Stimulated activated CD4-positive, alpha-beta T cell treated with anti-CD3 and anti-CD28 coated beads, Interleukin-2, amount 100 ng/mL, for 48 hours (primary cell): ENCODE measurements around the gene GNGT1.

Source experiments
- DNase-seq, 2 donors: peaks; one replicate each; pipeline ENCODE4 v3.0.0-alpha.2; 2020

GNGT1 gene

GRCh38 chr7:93906267-93906666 is at the start of gene GNGT1:
Gene GNGT1 (plus strand): TSS chr7:93906567. CDS start chr7:93906747, 180 bp downstream.
- no peak for DNase-seq

- no peak for DNase-seq
Observed at GRCh38 chr7:93858857-93859256, 47.5 kb upstream of the GNGT1 start.

GRCh38 chr7:93860261-93860660 is 46.1 kb upstream of the GNGT1 start:
- DNase-seq, result no peak

- no peak for DNase-seq
Observed at GRCh38 chr7:93861325-93861949, 44.9 kb upstream of the GNGT1 start.

- DNase-seq, result no peak
Observed at GRCh38 chr7:93862651-93863050, 43.7 kb upstream of the GNGT1 start.

- DNase-seq, result no peak
Observed at GRCh38 chr7:93866886-93867285, 39.5 kb upstream of the GNGT1 start.

- DNase-seq, result no peak
Observed at GRCh38 chr7:93873998-93874574, 32.3 kb upstream of the GNGT1 start.

- no peak for DNase-seq
Observed at GRCh38 chr7:93877742-93878141, 28.6 kb upstream of the GNGT1 start.

GRCh38 chr7:93879356-93879755 is 27.0 kb upstream of the GNGT1 start:
- no peak for DNase-seq

GRCh38 chr7:93882468-93882867 is 23.9 kb upstream of the GNGT1 start:
- no peak for DNase-seq

GRCh38 chr7:93883078-93883916 is 23.1 kb upstream of the GNGT1 start:
- no peak for DNase-seq

- DNase-seq, result no peak
Observed at GRCh38 chr7:93883917-93884345, 22.4 kb upstream of the GNGT1 start.

GRCh38 chr7:93884541-93884940 is 21.8 kb upstream of the GNGT1 start:
- DNase-seq, result no peak

- DNase-seq, result no peak
Observed at GRCh38 chr7:93889261-93889660, 17.1 kb upstream of the GNGT1 start.

GRCh38 chr7:93890041-93890463 is 16.3 kb upstream of the GNGT1 start:
- no peak for DNase-seq

- no peak for DNase-seq
Observed at GRCh38 chr7:93890464-93891068, 15.8 kb upstream of the GNGT1 start, which contains the start of gene TFPI2. Gene TFPI2 (minus strand): TSS chr7:93890753. CDS start chr7:93890678, 75 bp downstream.

- no peak for DNase-seq
Observed at GRCh38 chr7:93894426-93894825, 11.9 kb upstream of the GNGT1 start.

GRCh38 chr7:93894966-93895640 is 11.3 kb upstream of the GNGT1 start:
- no peak for DNase-seq

GRCh38 chr7:93895859-93896600 is 10.3 kb upstream of the GNGT1 start:
- no peak for DNase-seq

GRCh38 chr7:93897680-93898079 is 8.7 kb upstream of the GNGT1 start:
- DNase-seq, result no peak

- DNase-seq, result no peak
Observed at GRCh38 chr7:93902777-93903423, 3.5 kb upstream of the GNGT1 start.
